ENCODE data around the gene FTO.
"Not testable (repeated sequence)": the region's sequence is repeated elsewhere in the genome, so short reads cannot be mapped to it uniquely, and the experiment has no call there.

The FTO gene

GRCh38 chr16:54165912-54166865 is 462.2 kb downstream of the FTO start:
- DNase-seq: no peak

GRCh38 chr16:54169112-54169511 is 465.2 kb downstream of the FTO start:
- no peak for DNase-seq

GRCh38 chr16:54171626-54172537 is 467.9 kb downstream of the FTO start:
- no peak for DNase-seq

GRCh38 chr16:54173490-54173889 is 469.5 kb downstream of the FTO start:
- DNase-seq: no peak

- no peak for DNase-seq
Measured at GRCh38 chr16:54174201-54174600, 470.2 kb downstream of the FTO start.

- DNase-seq: no peak
Measured at GRCh38 chr16:54174750-54175149, 470.8 kb downstream of the FTO start.

GRCh38 chr16:54175169-54175551 is 471.2 kb downstream of the FTO start:
- DNase-seq: no peak

- no peak for DNase-seq
Measured at GRCh38 chr16:54175552-54176375, 471.8 kb downstream of the FTO start.

- DNase-seq: peak; percentile 8 to 23
Measured at GRCh38 chr16:54176376-54176901, 472.5 kb downstream of the FTO start.

- DNase-seq: no peak
Measured at GRCh38 chr16:54177052-54177861, 473.3 kb downstream of the FTO start.

- DNase-seq: no peak
Measured at GRCh38 chr16:54177862-54178477, 474.0 kb downstream of the FTO start.

- no peak for DNase-seq
Measured at GRCh38 chr16:54178478-54178976, 474.6 kb downstream of the FTO start.

- DNase-seq: no peak
Measured at GRCh38 chr16:54180421-54181359, 476.7 kb downstream of the FTO start.

GRCh38 chr16:54181683-54182329 is 477.9 kb downstream of the FTO start:
- not testable (repeated sequence) for DNase-seq

- no peak for DNase-seq
Measured at GRCh38 chr16:54185045-54185444, 481.1 kb downstream of the FTO start.

- no peak for DNase-seq
Measured at GRCh38 chr16:54191163-54191562, 487.2 kb downstream of the FTO start.

GRCh38 chr16:54191592-54191991 is 487.6 kb downstream of the FTO start:
- DNase-seq: no peak

- DNase-seq: no peak
Measured at GRCh38 chr16:54193013-54193664, 489.2 kb downstream of the FTO start.
